22Rv1 (cell line): Measurements from ENCODE around the gene CD22.

Experiments used
- H3K27ac ChIP-seq: fragments of 450-650 bp; 2 replicates; pipeline ENCODE4 v1.5.1; 2017
- CTCF ChIP-seq: fragments of 450-650 bp; IDR thresholded peaks from 2 replicates; pipeline ENCODE4 v1.5.1; 2017; ENCODE audit warnings: mild to moderate bottlenecking
- ZFX ChIP-seq: fragments of 450-650 bp; IDR thresholded peaks from 2 replicates; pipeline ENCODE4 v1.6.1; 2017; ENCODE audit warnings: antibody characterized with exemption, borderline replicate concordance

Gene CD22

GRCh38 chr19:35309481-35310279 lies 19.3 kb upstream of the CD22 start:
- TF ChIP-seq CTCF: no peak
- no peak for TF ChIP-seq ZFX
- H3K27ac ChIP-seq: no peak overlapping the region

GRCh38 chr19:35310331-35310730 lies 18.7 kb upstream of the CD22 start:
- H3K27ac ChIP-seq: no peak overlapping the region
- TF ChIP-seq CTCF (no peak), ZFX (no peak)

DNA sequence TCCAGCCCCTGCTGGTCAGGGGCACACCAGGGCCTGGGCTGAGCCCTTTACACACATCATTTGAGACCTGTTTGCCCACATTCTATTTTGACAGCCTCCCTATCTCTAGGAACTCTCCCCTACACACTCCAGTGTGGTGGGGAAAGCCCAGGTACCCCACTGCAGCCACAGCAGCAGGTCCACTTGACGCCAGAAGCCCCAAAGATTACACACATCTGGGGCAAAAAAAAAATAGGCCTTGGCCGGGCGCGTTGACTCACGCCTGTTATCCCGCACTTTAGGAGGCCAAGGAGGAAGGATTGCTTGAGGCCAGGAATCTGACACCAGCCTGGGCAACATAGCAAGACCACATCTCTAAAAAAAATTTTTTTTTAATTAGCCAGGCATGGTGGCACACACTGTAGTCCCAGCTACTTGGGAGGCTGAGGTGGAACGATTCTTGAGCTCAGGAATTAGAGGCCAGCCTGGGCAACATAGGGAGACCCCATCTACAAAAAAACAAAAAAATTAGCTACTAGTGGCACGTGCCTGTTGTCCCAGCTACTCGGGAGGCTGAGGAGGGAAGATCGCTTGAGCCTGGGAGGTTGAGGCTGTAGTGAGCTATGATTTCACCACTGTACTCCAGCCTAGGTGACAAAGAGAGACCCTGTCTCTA lies 18.0 kb upstream of the CD22 start:
- TF ChIP-seq CTCF (no peak), ZFX (no peak)
- no peak overlapping the region for H3K27ac ChIP-seq

GRCh38 chr19:35311901-35312665 lies 16.9 kb upstream of the CD22 start:
- H3K27ac ChIP-seq: no peak overlapping the region
- TF ChIP-seq ZFX (no peak), CTCF (no peak)

DNA sequence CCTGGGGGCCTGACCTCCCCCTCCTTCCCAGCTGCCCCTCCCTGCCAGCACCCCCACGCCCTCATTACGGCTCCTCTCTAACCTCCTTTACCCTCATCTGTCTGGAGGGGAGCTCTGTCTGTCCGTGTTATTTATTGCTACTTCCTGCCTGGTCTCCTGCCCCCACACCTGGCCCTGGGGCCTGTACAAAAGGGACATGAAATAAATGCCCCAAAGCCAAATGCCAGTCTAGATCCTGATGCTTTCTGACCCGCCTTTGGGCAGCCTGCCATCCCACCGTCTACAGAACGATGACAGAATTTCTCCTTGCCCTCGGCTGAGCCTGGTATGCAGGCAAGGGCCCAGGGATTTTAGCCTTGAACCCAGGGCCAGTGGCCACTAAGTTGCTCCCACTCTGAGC lies 15.4 kb upstream of the CD22 start:
- H3K27ac ChIP-seq: no peak overlapping the region
- TF ChIP-seq ZFX (no peak), CTCF (no peak)

DNA sequence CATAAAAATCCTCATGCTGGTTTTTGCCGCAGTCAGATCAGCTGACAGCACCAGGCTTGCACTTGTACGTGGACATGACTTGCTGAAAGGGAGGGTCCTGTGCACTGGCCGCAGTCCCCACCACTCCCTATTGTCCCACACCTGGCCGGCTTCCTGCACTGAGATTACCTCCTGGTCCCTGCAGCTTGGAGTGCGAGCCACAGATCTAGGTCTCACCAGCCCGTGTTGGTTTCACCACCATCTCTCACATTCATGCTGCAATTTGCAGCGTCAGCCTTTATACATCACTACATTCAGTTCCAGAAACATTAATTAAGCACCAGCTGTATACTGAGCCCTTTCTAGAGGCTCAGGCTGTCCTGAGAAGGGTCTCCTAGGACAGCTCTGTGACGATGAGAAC lies 15.0 kb upstream of the CD22 start:
- H3K27ac ChIP-seq: no peak overlapping the region

More for the DNA sequence above, 15.0 kb upstream of the CD22 start:
- TF ChIP-seq ZFX (no peak), CTCF (no peak)
